Hepatocyte (in vitro differentiated cells): ENCODE results near the gene TSPEAR. TPM values are rescaled to one million over a fixed set of nuclear protein-coding genes. Genes with fewer than 3 reads are reported as not detected.
"Not testable (repeated sequence)": the region's sequence is repeated elsewhere in the genome, so short reads cannot be mapped to it uniquely, and the experiment has no call there.

ENCODE experiments used
- DNase-seq: peaks from one replicate; pipeline ENCODE4 v3.0.0-alpha.2; 2016; ENCODE audit warnings: low spot score
- H2AFZ ChIP-seq: fragments of 200-600 bp; sonication (generic); 2 replicates; pipeline ENCODE4 v1.6.0; 2016; ENCODE audit warnings: antibody characterized with exemption, mild to moderate bottlenecking
- H3K27ac ChIP-seq: fragments of 200-600 bp; sonication (generic); 2 replicates; pipeline ENCODE4 v1.5.1; 2016; ENCODE audit warnings: mild to moderate bottlenecking
- H3K27me3 ChIP-seq: fragments of 200-600 bp; sonication (generic); 2 replicates; pipeline ENCODE4 v1.6.1; 2016
- H3K36me3 ChIP-seq: fragments of 200-600 bp; sonication (generic); replicated peaks from 2 replicates; pipeline ENCODE4 v1.5.1; 2016; ENCODE audit warnings: low read depth; ENCODE audit not compliant: insufficient read depth
- H3K4me1 ChIP-seq: fragments of 200-600 bp; sonication (generic); 2 replicates; pipeline ENCODE4 v1.5.1; 2016; ENCODE audit warnings: mild to moderate bottlenecking, moderate library complexity; ENCODE audit not compliant: insufficient read depth
- H3K4me2 ChIP-seq: fragments of 200-600 bp; sonication (generic); 2 replicates; pipeline ENCODE4 v1.6.0; 2016
- H3K4me3 ChIP-seq: fragments of 200-600 bp; sonication (generic); 2 replicates; pipeline ENCODE4 v1.5.1; 2016; ENCODE audit warnings: mild to moderate bottlenecking
- H3K79me2 ChIP-seq: fragments of 200-600 bp; sonication (generic); 2 replicates; pipeline ENCODE4 v1.6.0; 2017; ENCODE audit warnings: mild to moderate bottlenecking
- H3K9me2 ChIP-seq: fragments of 200-600 bp; sonication (generic); replicated peaks from 2 replicates; pipeline ENCODE4 v1.6.0; 2017; ENCODE audit warnings: mild to moderate bottlenecking; ENCODE audit not compliant: insufficient read depth
- H3K9me3 ChIP-seq: fragments of 200-600 bp; sonication (generic); 2 replicates; pipeline ENCODE4 v1.5.1; 2016; ENCODE audit warnings: low read depth, mild to moderate bottlenecking
- H4K20me1 ChIP-seq: fragments of 200-600 bp; sonication (generic); 2 replicates; pipeline ENCODE4 v1.6.0; 2016; ENCODE audit warnings: mild to moderate bottlenecking; ENCODE audit not compliant: insufficient read depth, poor library complexity, severe bottlenecking
- EZH2 ChIP-seq: fragments of 200-600 bp; sonication (generic); IDR thresholded peaks from 2 replicates; pipeline ENCODE4 v1.6.1; 2016; ENCODE audit warnings: antibody characterized with exemption, mild to moderate bottlenecking, borderline replicate concordance
- EZH2phosphoT487 ChIP-seq: fragments of 200-600 bp; sonication (generic); IDR thresholded peaks from one replicate; pipeline ENCODE4 v1.6.1; 2018; ENCODE audit warnings: antibody characterized with exemption, mild to moderate bottlenecking, low read depth, moderate library complexity; ENCODE audit not compliant: unreplicated experiment, severe bottlenecking
- WGBS: methylation state at CpG from one replicate; pipeline ENCODE4 v1.1.6; 2016; ENCODE audit warnings: low lambda C conversion rate; ENCODE audit errors: missing lambda C conversion rate; 5-methylcytosine and 5-hydroxymethylcytosine counted together
- polyA plus RNA-seq: library from polyadenylated mRNA; unstranded; fragments of >200 nt; fragmentation: Nextera tagmentation; extraction: Ambion mirVana; gene quantifications from 2 replicates; pipeline ENCODE4 v1.2.1, GENCODE V29; 2016
- total RNA-seq: library from RNA; depleted of rRNA; stranded (reverse); fragments of >200 nt; gene quantifications from 2 replicates; pipeline ENCODE4 v1.2.3, GENCODE V29; 2014
- TF ChIP-seq, protein P1 (sequence below): fragments of 200-600 bp; sonication (generic); IDR thresholded peaks from 2 replicates; pipeline ENCODE4 v1.5.1; 2016; ENCODE audit warnings: antibody characterized with exemption, mild to moderate bottlenecking; ENCODE audit not compliant: poor library complexity

TSPEAR gene
- total and polyA plus RNA-seq, 2 experiments from 2014 or later, result 0.35 TPM; not detected in 1

DNA sequence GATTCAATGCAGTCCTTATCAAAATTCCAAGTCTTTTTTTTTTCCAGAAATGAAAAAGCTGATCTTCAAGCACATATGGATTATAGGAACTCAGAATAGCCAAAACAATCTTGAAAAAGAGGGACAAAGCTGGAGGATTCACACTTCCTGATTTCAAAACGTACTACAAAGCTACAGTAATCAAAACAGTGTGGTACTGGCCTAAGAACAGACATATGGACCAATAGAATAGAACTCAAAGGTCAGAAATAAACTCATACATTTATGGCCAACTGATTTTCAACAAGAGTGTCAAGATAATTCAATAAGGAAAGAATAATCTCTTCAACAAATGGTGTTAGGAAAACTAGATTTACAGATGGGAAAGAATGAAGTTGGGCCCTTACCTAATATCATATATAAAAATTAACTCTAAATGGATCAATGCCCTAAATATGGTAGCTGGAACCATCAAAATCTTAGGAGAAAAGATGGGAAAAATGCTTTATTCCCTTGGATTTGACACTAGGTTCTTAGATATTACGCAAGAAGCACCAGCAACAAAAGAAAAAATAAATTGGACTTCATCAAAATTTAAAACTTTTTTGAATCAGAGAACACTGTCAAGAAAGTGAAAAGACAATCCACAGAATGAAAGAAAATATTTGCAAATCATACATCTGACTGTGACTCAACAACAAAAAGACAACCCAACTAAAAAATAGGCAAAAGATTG lies 18.4 kb downstream of the TSPEAR start:
- Histone ChIP-seq H3K4me3 (no peak overlapping the region), H3K36me3 (no peaks in the 10 kb centered on the region), H3K4me2 (no peak overlapping the region), H4K20me1 (no peaks in the 10 kb centered on the region), H3K9me2 (no peaks in the 10 kb centered on the region), H3K9me3 (peaks cover 8% of the 10 kb centered on the region), H3K79me2 (no peaks in the 10 kb centered on the region), H3K27me3 (peaks cover 8% of the 10 kb centered on the region), H3K4me1 (no peaks in the 10 kb centered on the region), H2AFZ (no peak overlapping the region), H3K27ac (no peak overlapping the region)
- DNase-seq, result no peak
- WGBS, result 48% methylated on average over 2 of the region's 2 CpGs
- TF ChIP-seq EZH2, result no peak
- no peak for TF ChIP-seq EZH2phosphoT487
- TF ChIP-seq, protein P1, sequence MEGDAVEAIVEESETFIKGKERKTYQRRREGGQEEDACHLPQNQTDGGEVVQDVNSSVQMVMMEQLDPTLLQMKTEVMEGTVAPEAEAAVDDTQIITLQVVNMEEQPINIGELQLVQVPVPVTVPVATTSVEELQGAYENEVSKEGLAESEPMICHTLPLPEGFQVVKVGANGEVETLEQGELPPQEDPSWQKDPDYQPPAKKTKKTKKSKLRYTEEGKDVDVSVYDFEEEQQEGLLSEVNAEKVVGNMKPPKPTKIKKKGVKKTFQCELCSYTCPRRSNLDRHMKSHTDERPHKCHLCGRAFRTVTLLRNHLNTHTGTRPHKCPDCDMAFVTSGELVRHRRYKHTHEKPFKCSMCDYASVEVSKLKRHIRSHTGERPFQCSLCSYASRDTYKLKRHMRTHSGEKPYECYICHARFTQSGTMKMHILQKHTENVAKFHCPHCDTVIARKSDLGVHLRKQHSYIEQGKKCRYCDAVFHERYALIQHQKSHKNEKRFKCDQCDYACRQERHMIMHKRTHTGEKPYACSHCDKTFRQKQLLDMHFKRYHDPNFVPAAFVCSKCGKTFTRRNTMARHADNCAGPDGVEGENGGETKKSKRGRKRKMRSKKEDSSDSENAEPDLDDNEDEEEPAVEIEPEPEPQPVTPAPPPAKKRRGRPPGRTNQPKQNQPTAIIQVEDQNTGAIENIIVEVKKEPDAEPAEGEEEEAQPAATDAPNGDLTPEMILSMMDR, result no peak

DNA sequence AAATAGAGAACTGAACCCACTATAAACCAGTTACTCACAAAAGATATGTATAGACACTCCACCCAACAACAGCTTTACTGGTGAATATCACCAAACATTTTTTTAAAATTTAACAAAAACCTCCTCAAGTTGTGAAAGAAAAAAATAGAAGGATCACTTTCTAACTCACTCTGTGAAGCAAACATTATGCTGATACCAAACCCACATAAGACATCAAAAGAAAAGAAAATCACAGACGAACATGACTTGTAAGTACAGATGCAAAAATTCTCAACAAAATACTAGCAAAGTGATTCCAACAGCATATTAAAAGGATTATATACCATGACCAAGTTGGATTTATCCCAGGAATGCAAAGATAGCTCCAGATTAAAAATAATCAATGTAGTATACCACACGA lies 19.7 kb downstream of the TSPEAR start:
- Histone ChIP-seq H3K9me3 (peaks cover 8% of the 10 kb centered on the region), H3K27ac (no peak overlapping the region), H3K36me3 (no peaks in the 10 kb centered on the region), H3K9me2 (no peaks in the 10 kb centered on the region), H4K20me1 (no peaks in the 10 kb centered on the region), H3K4me2 (no peak overlapping the region), H2AFZ (no peak overlapping the region), H3K4me3 (no peak overlapping the region), H3K27me3 (peaks cover 18% of the 10 kb centered on the region), H3K79me2 (no peaks in the 10 kb centered on the region), H3K4me1 (no peaks in the 10 kb centered on the region)
- TF ChIP-seq, protein P1, result no peak
- no peak for TF ChIP-seq EZH2
- TF ChIP-seq EZH2phosphoT487, result no peak
- DNase-seq, result no peak
- WGBS, result 76% methylated on average over 2 of the region's 2 CpGs

GRCh38 chr21:44689740-44690139 lies 21.6 kb downstream of the TSPEAR start:
- H3K9me2 ChIP-seq, H3K36me3 ChIP-seq, H3K27ac ChIP-seq, H3K4me1 ChIP-seq, H3K4me2 ChIP-seq, H2AFZ ChIP-seq, H3K79me2 ChIP-seq, H4K20me1 ChIP-seq, H3K9me3 ChIP-seq, H3K4me3 ChIP-seq, DNase-seq: not testable (repeated sequence)
- H3K27me3 ChIP-seq, result peaks cover 21% of the 10 kb centered on the region
- 90% methylated on average over 3 of the region's 3 CpGs for WGBS

- Histone ChIP-seq H3K4me2 (no peak overlapping the region), H4K20me1 (no peaks in the 10 kb centered on the region), H3K9me3 (no peaks in the 10 kb centered on the region), H3K9me2 (no peaks in the 10 kb centered on the region), H3K36me3 (no peaks in the 10 kb centered on the region), H2AFZ (no peak overlapping the region), H3K27me3 (peaks cover 21% of the 10 kb centered on the region), H3K27ac (no peak overlapping the region), H3K79me2 (no peaks in the 10 kb centered on the region), H3K4me1 (no peaks in the 10 kb centered on the region), H3K4me3 (no peak overlapping the region)
- TF ChIP-seq EZH2 (no peak), EZH2phosphoT487 (no peak)
- TF ChIP-seq, protein P1, result no peak
- 65% methylated on average over 11 of the region's 11 CpGs for WGBS
- no peak for DNase-seq
These were observed 23.7 kb downstream of the TSPEAR start for GRCh38 chr21:44687671-44688070.
